Thymus (tissue), 11 donors: ENCODE results near the gene URAD. TPM values are rescaled to one million over a fixed set of nuclear protein-coding genes. Genes with fewer than 3 reads are reported as not detected.

Source experiments
- DNase-seq, 9 donors: peaks; one replicate each; pipeline ENCODE4 v3.0.0-alpha.2; 2013; ENCODE audit warnings: low spot score in 9 of 9, low read depth in 6 of 9, missing footprints in 1 of 9
- H3K27ac ChIP-seq, 2 donors: one replicate each; pipeline ENCODE4 v1.5.1; 2013; ENCODE audit warnings: control low read depth in 1 of 2, low read depth in 1 of 2, low read length in 1 of 2, mild to moderate bottlenecking in 1 of 2, moderate library complexity in 1 of 2
- H3K27me3 ChIP-seq, 2 donors: one replicate each; pipeline ENCODE4 v1.5.1; 2013; ENCODE audit warnings: low read length in 1 of 2; ENCODE audit not compliant: control insufficient read depth in 2 of 2, insufficient read depth in 1 of 2
- H3K36me3 ChIP-seq, 2 donors: one replicate each; pipeline ENCODE4 v1.5.1; 2013; ENCODE audit warnings: low read length in 1 of 2, mild to moderate bottlenecking in 1 of 2, moderate library complexity in 1 of 2; ENCODE audit not compliant: control insufficient read depth in 2 of 2, insufficient read depth in 2 of 2
- H3K4me1 ChIP-seq, 2 donors: one replicate each; pipeline ENCODE4 v1.5.1; 2013; ENCODE audit warnings: low read length in 2 of 2; ENCODE audit not compliant: control insufficient read depth in 2 of 2, insufficient read depth in 2 of 2
- H3K4me3 ChIP-seq, 2 donors: one replicate each; pipeline ENCODE4 v1.5.1; 2013; ENCODE audit warnings: low read length in 2 of 2, control low read depth in 1 of 2, mild to moderate bottlenecking in 1 of 2
- H3K9me3 ChIP-seq, 2 donors: one replicate each; pipeline ENCODE4 v1.5.1; 2013; ENCODE audit warnings: low read length in 1 of 2, mild to moderate bottlenecking in 1 of 2; ENCODE audit not compliant: control insufficient read depth in 2 of 2, insufficient read depth in 1 of 2
- WGBS: extraction: QIAGEN DNeasy Blood & Tissue Kit; methylation state at CpG from one replicate; pipeline ENCODE4 v1.1.7; 2013; 5-methylcytosine and 5-hydroxymethylcytosine counted together
- polyA plus RNA-seq: library from polyadenylated mRNA; stranded (reverse); fragments of 200-250 nt; gene quantifications from one replicate; pipeline ENCODE4 v1.2.3, GENCODE V29; 2013
- total RNA-seq: library from RNA; stranded (reverse); fragments of 120-200 nt; gene quantifications from one replicate; pipeline ENCODE4 v1.2.4, GENCODE V29; 2013
- donor health status: healthy.

The URAD gene
- total and polyA plus RNA-seq, 2 donors = 0.38 to 0.39 TPM

GRCh38 chr13:27928353-27928804 lies 60.1 kb downstream of the URAD start:
- H3K36me3 ChIP-seq = no peaks in the 10 kb centered on the region
- no peak for DNase-seq
- H3K4me3 ChIP-seq = no peak overlapping the region
- H3K27me3 ChIP-seq = peaks cover 70 to 92% of the 10 kb centered on the region in 2 donors
- WGBS = 9% methylated on average over 26 of the region's 26 CpGs
- H3K27ac ChIP-seq = no peak overlapping the region
- H3K9me3 ChIP-seq = peaks cover 0 to 5% of the 10 kb centered on the region in 2 donors
- no peaks in the 10 kb centered on the region for H3K4me1 ChIP-seq

Other genes starting within 250 kb of the URAD start
- 0.19 TPM for gene GSX1, start 196.2 kb downstream of the URAD start, total RNA-seq
- 0.37 TPM for gene GSX1, start 196.2 kb downstream of the URAD start, polyA plus RNA-seq
- gene PDX1, start 68.7 kb downstream of the URAD start, total RNA-seq = not detected
- gene PDX1, start 68.7 kb downstream of the URAD start, polyA plus RNA-seq = 0.05 TPM
- gene CDX2, start 19.4 kb downstream of the URAD start, total RNA-seq = 0.09 TPM
- gene CDX2, start 19.4 kb downstream of the URAD start, polyA plus RNA-seq = 0.64 TPM
- 11.6 TPM for gene FLT3, start 111.9 kb upstream of the URAD start, total RNA-seq
- 8.3 TPM for gene FLT3, start 111.9 kb upstream of the URAD start, polyA plus RNA-seq
- gene PAN3, start 149.9 kb upstream of the URAD start, total RNA-seq = 22.1 TPM
- gene PAN3, start 149.9 kb upstream of the URAD start, polyA plus RNA-seq = 46.1 TPM